NK-92 (cell line): Measurements from ENCODE around the gene DNAL1.
"Not testable (repeated sequence)": the region's sequence is repeated elsewhere in the genome, so short reads cannot be mapped to it uniquely, and the experiment has no call there.

Experiments used
- DNase-seq: peaks from one replicate; lab custom pipeline; 2025; ENCODE audit not compliant: unreplicated experiment; lab: John Stamatoyannopoulos, UW

DNAL1 gene

GRCh38 chr14:73644531-73645247, at the start of gene DNAL1:
Gene DNAL1, plus strand, starts transcription at chr14:73644986. Its CDS starts 54 bp downstream, at chr14:73645040.
- DNase-seq, result peak; percentile 43

GRCh38 chr14:73599499-73599898, 45.3 kb upstream of the DNAL1 start:
- DNase-seq, result no peak

GRCh38 chr14:73602994-73603393, 41.8 kb upstream of the DNAL1 start:
- DNase-seq, result no peak

- no peak for DNase-seq
Measured at GRCh38 chr14:73606271-73606670, 38.5 kb upstream of the DNAL1 start.

GRCh38 chr14:73607241-73607640, 37.5 kb upstream of the DNAL1 start:
- no peak for DNase-seq

- DNase-seq, result no peak
Measured at GRCh38 chr14:73610687-73611086, 34.1 kb upstream of the DNAL1 start.

GRCh38 chr14:73612339-73613045, 32.3 kb upstream of the DNAL1 start, which contains the start of gene ACOT6:
Gene ACOT6, plus strand, starts transcription at chr14:73612517. Its CDS starts 55 bp downstream, at chr14:73612572.
- DNase-seq, result no peak

- DNase-seq, result no peak
Measured at GRCh38 chr14:73613046-73613383, 31.8 kb upstream of the DNAL1 start.

- DNase-seq, result no peak
Measured at GRCh38 chr14:73613419-73613963, 31.3 kb upstream of the DNAL1 start.

- DNase-seq, result no peak
Measured at GRCh38 chr14:73616831-73617230, 28.0 kb upstream of the DNAL1 start.

- no peak for DNase-seq
Measured at GRCh38 chr14:73619524-73619923, 25.3 kb upstream of the DNAL1 start.

GRCh38 chr14:73620268-73620667, 24.5 kb upstream of the DNAL1 start:
- DNase-seq, result no peak

- DNase-seq, result no peak
Measured at GRCh38 chr14:73623504-73624054, 21.2 kb upstream of the DNAL1 start.

GRCh38 chr14:73625706-73626105, 19.1 kb upstream of the DNAL1 start:
- no peak for DNase-seq

GRCh38 chr14:73627151-73627558, 17.6 kb upstream of the DNAL1 start:
- no peak for DNase-seq

GRCh38 chr14:73630009-73630780, 14.6 kb upstream of the DNAL1 start:
- no peak for DNase-seq

GRCh38 chr14:73633116-73634010, 11.4 kb upstream of the DNAL1 start:
- DNase-seq, result no peak

GRCh38 chr14:73634011-73634833, 10.6 kb upstream of the DNAL1 start:
- DNase-seq, result no peak

GRCh38 chr14:73636355-73636754, 8.4 kb upstream of the DNAL1 start:
- DNase-seq, result not testable (repeated sequence)
